H9 (cell line): ENCODE results near the gene ZNF679. TPM values are rescaled to one million over a fixed set of nuclear protein-coding genes. Genes with fewer than 3 reads are reported as not detected.

Experiments used
- DNase-seq: peaks from one replicate; pipeline ENCODE4 v3.0.0-alpha.2; 2017
- H2AFZ ChIP-seq: one replicate; pipeline ENCODE4 v1.6.1; 2013; ENCODE audit warnings: mild to moderate bottlenecking, low read length, control low read depth, moderate library complexity
- H2AK5ac ChIP-seq: 2 replicates; pipeline ENCODE4 v1.6.1; 2013; ENCODE audit warnings: low read length, control low read depth, mixed read lengths; ENCODE audit not compliant: insufficient read length
- H2BK120ac ChIP-seq: one replicate; pipeline ENCODE4 v1.6.1; 2013; ENCODE audit warnings: low read depth, mild to moderate bottlenecking, low read length, control low read depth, inconsistent platforms; ENCODE audit not compliant: poor library complexity, severe bottlenecking
- H2BK12ac ChIP-seq: 2 replicates; pipeline ENCODE4 v1.6.1; 2013; ENCODE audit warnings: low read length, control low read depth, mixed read lengths, low read depth; ENCODE audit not compliant: insufficient read length
- H2BK15ac ChIP-seq: 2 replicates; pipeline ENCODE4 v1.6.1; 2013; ENCODE audit warnings: low read depth, low read length, control low read depth
- H2BK20ac ChIP-seq: one replicate; pipeline ENCODE4 v1.6.1; 2013; ENCODE audit warnings: low read depth, mild to moderate bottlenecking, low read length, control low read depth, inconsistent platforms; ENCODE audit not compliant: poor library complexity, severe bottlenecking
- H2BK5ac ChIP-seq: 2 replicates; pipeline ENCODE4 v1.6.1; 2013; ENCODE audit warnings: low read length, control low read depth, mixed read lengths; ENCODE audit not compliant: insufficient read length
- H3K14ac ChIP-seq: 2 replicates; pipeline ENCODE4 v1.6.1; 2013; ENCODE audit warnings: low read length, control low read depth; ENCODE audit not compliant: insufficient read depth
- H3K18ac ChIP-seq: 2 replicates; pipeline ENCODE4 v1.6.1; 2013; ENCODE audit warnings: low read depth, mild to moderate bottlenecking, mixed read lengths, low read length, control low read depth; ENCODE audit not compliant: insufficient read length
- H3K23ac ChIP-seq: 2 replicates; pipeline ENCODE4 v1.6.1; 2013; ENCODE audit warnings: low read length, control low read depth, mixed read lengths, low read depth; ENCODE audit not compliant: insufficient read length
- H3K23me2 ChIP-seq: 2 replicates; pipeline ENCODE4 v1.6.1; 2013; ENCODE audit warnings: low read depth, mild to moderate bottlenecking, mixed read lengths, low read length, control low read depth; ENCODE audit not compliant: insufficient read length, poor library complexity, severe bottlenecking
- H3K27ac ChIP-seq: 2 replicates; pipeline ENCODE4 v1.5.1; 2013; ENCODE audit warnings: low read length, control low read depth, mixed read lengths, low read depth; ENCODE audit not compliant: insufficient read length
- H3K27me3 ChIP-seq: 2 replicates; pipeline ENCODE4 v1.6.1; 2013; ENCODE audit warnings: low read length, control low read depth, inconsistent platforms; ENCODE audit not compliant: insufficient read depth
- H3K4ac ChIP-seq: 2 replicates; pipeline ENCODE4 v1.6.1; 2013; ENCODE audit warnings: low read depth, mild to moderate bottlenecking, control low read depth, inconsistent platforms, low read length, moderate library complexity
- H3K4me1 ChIP-seq: 2 replicates; pipeline ENCODE4 v1.6.1; 2013; ENCODE audit warnings: low read length, control low read depth, inconsistent platforms; ENCODE audit not compliant: insufficient read depth
- H3K4me2 ChIP-seq: 2 replicates; pipeline ENCODE4 v1.6.1; 2013; ENCODE audit warnings: low read length, control low read depth, mixed read lengths; ENCODE audit not compliant: insufficient read length, insufficient read depth
- H3K56ac ChIP-seq: 2 replicates; pipeline ENCODE4 v1.6.1; 2013; ENCODE audit warnings: low read depth, mild to moderate bottlenecking, mixed read lengths, low read length, control low read depth; ENCODE audit not compliant: insufficient read length
- H3K79me1 ChIP-seq: 2 replicates; pipeline ENCODE4 v1.6.1; 2013; ENCODE audit warnings: low read depth, mild to moderate bottlenecking, moderate library complexity, low read length, control low read depth, inconsistent platforms; ENCODE audit not compliant: insufficient read depth, poor library complexity, severe bottlenecking
- H3K79me2 ChIP-seq: 2 replicates; pipeline ENCODE4 v1.6.1; 2013; ENCODE audit warnings: low read length, control low read depth, inconsistent platforms; ENCODE audit not compliant: insufficient read depth
- H3K9ac ChIP-seq: 2 replicates; pipeline ENCODE4 v1.6.1; 2013; ENCODE audit warnings: low read length, control low read depth, mixed read lengths; ENCODE audit not compliant: insufficient read length; ENCODE audit errors: extremely low read depth
- H3K9me3 ChIP-seq: one replicate; pipeline ENCODE4 v1.6.1; 2013; ENCODE audit warnings: low read depth, low read length, inconsistent platforms; ENCODE audit not compliant: control insufficient read depth
- H3T11ph ChIP-seq: one replicate; pipeline ENCODE4 v1.6.1; 2013; ENCODE audit warnings: mild to moderate bottlenecking, low read length, control low read depth, inconsistent platforms
- H4K20me1 ChIP-seq: one replicate; pipeline ENCODE4 v1.6.1; 2013; ENCODE audit not compliant: control insufficient read depth, insufficient read length, insufficient read depth
- H4K5ac ChIP-seq: 2 replicates; pipeline ENCODE4 v1.6.1; 2013; ENCODE audit warnings: low read depth, mild to moderate bottlenecking, mixed read lengths, low read length, control low read depth; ENCODE audit not compliant: insufficient read length
- H4K8ac ChIP-seq: replicated peaks from 2 replicates; pipeline ENCODE4 v1.6.1; 2013; ENCODE audit warnings: low read length, control low read depth, mixed read lengths, low read depth; ENCODE audit not compliant: insufficient read length
- H4K91ac ChIP-seq: 2 replicates; pipeline ENCODE4 v1.6.1; 2013; ENCODE audit warnings: low read depth, mild to moderate bottlenecking, moderate library complexity, mixed read lengths, low read length, control low read depth; ENCODE audit not compliant: insufficient read length
- H3K27ac Mint-ChIP-seq, 3 experiments: 2 replicates in 2 of 3; 3 replicates in 1 of 3; pipeline ENCODE4 v1.8.0; 2020 to 2021; ENCODE audit warnings: mixed read lengths in 3 of 3, mild to moderate bottlenecking in 1 of 3, moderate library complexity in 1 of 3
- H3K27me3 Mint-ChIP-seq: 2 replicates; pipeline ENCODE4 v1.8.0; 2021; ENCODE audit warnings: low read depth, mild to moderate bottlenecking, moderate library complexity, mixed read lengths
- H3K36me3 Mint-ChIP-seq, 3 experiments: 2 replicates in 2 of 3; 3 replicates in 1 of 3; pipeline ENCODE4 v1.8.0; 2020 to 2021; ENCODE audit warnings: low read depth in 3 of 3, mixed read lengths in 3 of 3; ENCODE audit not compliant: insufficient read depth in 1 of 3
- H3K4me1 Mint-ChIP-seq, 2 experiments: 2 replicates each; pipeline ENCODE4 v1.8.0; 2020; ENCODE audit warnings: mixed read lengths in 2 of 2
- H3K4me3 Mint-ChIP-seq, 2 experiments: 2 replicates in 1 of 2; 3 replicates in 1 of 2; pipeline ENCODE4 v1.8.0; 2020 to 2021; ENCODE audit warnings: mild to moderate bottlenecking in 2 of 2, mixed read lengths in 2 of 2, moderate library complexity in 1 of 2
- H3K9me3 Mint-ChIP-seq, 2 experiments: 2 replicates in 1 of 2; 3 replicates in 1 of 2; pipeline ENCODE4 v1.8.0; 2020; ENCODE audit warnings: mild to moderate bottlenecking in 2 of 2, mixed read lengths in 2 of 2, moderate library complexity in 1 of 2
- CTCF ChIP-seq: fragments of 200-600 bp; sonication (generic); conservative IDR thresholded peaks from 3 replicates; pipeline ENCODE4 v1.8.0; 2021; ENCODE audit warnings: antibody characterized with exemption, mild to moderate bottlenecking
- WGBS: extraction: QIAGEN DNeasy Blood & Tissue Kit; methylation state at CpG from one replicate; pipeline ENCODE4 v1.1.7; 2013; ENCODE audit warnings: missing lambda C conversion rate, low lambda C conversion rate, mixed read lengths; ENCODE audit not compliant: insufficient read length; ENCODE audit errors: extremely low coverage; 5-methylcytosine and 5-hydroxymethylcytosine counted together
- total RNA-seq: library from RNA; stranded (reverse); gene quantifications from 2 replicates; pipeline ENCODE4 v1.2.1, GENCODE V29; 2021

ZNF679 gene
- total RNA-seq, 1 experiment from 2014 or later, result not detected

DNA sequence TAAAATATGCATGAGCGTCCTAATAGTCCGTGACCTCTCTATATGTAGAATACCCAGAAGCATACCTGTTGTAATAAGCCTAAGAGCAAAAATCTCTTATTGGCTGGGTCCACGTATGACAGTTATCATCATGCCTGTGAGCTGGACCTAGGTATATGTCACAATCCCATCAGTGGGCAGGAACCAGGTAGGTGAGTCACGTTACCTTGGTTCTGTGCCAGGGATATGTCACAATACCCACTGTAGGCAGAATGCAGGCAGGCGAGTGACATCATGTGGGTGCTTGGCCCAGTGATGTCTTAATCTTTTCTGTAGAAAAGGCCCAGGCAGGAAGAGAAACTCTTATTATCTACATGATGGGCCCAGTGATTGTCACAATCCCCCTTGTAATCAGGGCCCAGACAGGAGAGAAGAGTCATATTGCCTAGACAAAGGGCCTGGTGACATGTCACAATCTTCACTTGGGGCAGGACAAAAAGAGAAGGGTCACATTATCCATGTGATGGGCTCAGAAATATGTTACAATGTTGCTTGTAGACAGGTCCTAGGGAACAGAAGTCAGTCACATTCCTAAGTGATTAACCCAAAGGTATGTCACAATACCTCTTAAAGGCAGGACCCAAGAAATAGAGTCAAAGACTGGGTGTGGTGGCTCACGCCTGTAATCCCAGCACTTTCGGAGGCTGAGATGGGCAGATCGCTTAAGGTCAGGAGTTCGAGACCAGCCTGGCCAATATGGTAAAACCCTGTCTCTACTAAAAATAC is 72.5 kb downstream of the ZNF679 start:
- H3K4ac ChIP-seq, result no peak overlapping the region
- no peak overlapping the region for H3K23ac ChIP-seq
- DNase-seq, result no peak
- H3K56ac ChIP-seq, result no peak overlapping the region
- H2AK5ac ChIP-seq, result no peak overlapping the region
- no peak overlapping the region for H3K4me2 ChIP-seq
- Mint-ChIP-seq H3K9me3 (peaks cover 92 to 94% of the 10 kb centered on the region in 2 experiments), H3K4me1 (no peaks in the 10 kb centered on the region), H3K27me3 (peaks cover 2% of the 10 kb centered on the region), H3K4me3 (no peak overlapping the region), H3K27ac (no peak overlapping the region), H3K36me3 (peaks cover 21 to 39% (median 26%) of the 10 kb centered on the region in 3 experiments; a peak in 6 of 7 replicates)
- H3K9ac ChIP-seq, result no peak overlapping the region
- peaks cover 94% of the 10 kb centered on the region for H3K9me3 ChIP-seq
- no peaks in the 10 kb centered on the region for H4K20me1 ChIP-seq
- no peak overlapping the region for H4K8ac ChIP-seq
- no peak overlapping the region for H3T11ph ChIP-seq
- no peak overlapping the region for H4K91ac ChIP-seq
- no peak overlapping the region for H2BK120ac ChIP-seq
- no CpG with 5 or more reads among the region's 9 CpGs for WGBS
- no peaks in the 10 kb centered on the region for H3K4me1 ChIP-seq
- no peaks in the 10 kb centered on the region for H3K79me1 ChIP-seq
- no peak overlapping the region for H3K18ac ChIP-seq
- H3K23me2 ChIP-seq, result no peaks in the 10 kb centered on the region
- TF ChIP-seq CTCF, result no peak
- H2AFZ ChIP-seq, result no peak overlapping the region
- H2BK20ac ChIP-seq, result no peak overlapping the region
- H3K27me3 ChIP-seq, result no peaks in the 10 kb centered on the region
- H3K14ac ChIP-seq, result no peak overlapping the region
- H3K27ac ChIP-seq, result no peak overlapping the region
- H3K79me2 ChIP-seq, result no peaks in the 10 kb centered on the region
- no peak overlapping the region for H2BK12ac ChIP-seq
- no peak overlapping the region for H2BK15ac ChIP-seq
- no peak overlapping the region for H2BK5ac ChIP-seq
- no peak overlapping the region for H4K5ac ChIP-seq
